ENCODE results near the gene AHCTF1. TPM values are rescaled to one million over a fixed set of nuclear protein-coding genes. Genes with fewer than 3 reads are reported as not detected.

AHCTF1 gene
- total and polyA plus RNA-seq, 2 experiments from 2014 or later = 21.7 to 49.8 TPM

GRCh38 chr1:246931549-246932365, at the start of gene AHCTF1 (continued):
- TF ChIP-seq ZNF331 (CRISPR knock-in tag; IDR thresholded peaks at IDR 0.05; ENCODE audit: low read depth) (peak; percentile 55; the same call in 1 of the 2 replicates), CREB1 (CRISPR knock-in tag; IDR thresholded peaks at IDR 0.05; ENCODE audit: low read depth) (peak; percentile 48), JUNB (IDR thresholded peaks at IDR 0.05; ENCODE audit: unreplicated experiment) (no peak), NANOG (IDR thresholded peaks at IDR 0.05; ENCODE audit: borderline replicate concordance) (no peak), POLR2AphosphoS5 (IDR thresholded peaks at IDR 0.05; ENCODE audit: low read depth) (peak; percentile 98), EZH2 (IDR thresholded peaks at IDR 0.05; ENCODE audit: low read depth, unreplicated experiment) (no peak), STAT1 (IDR thresholded peaks at IDR 0.05; ENCODE audit: unreplicated experiment) (no peak)

DNA sequence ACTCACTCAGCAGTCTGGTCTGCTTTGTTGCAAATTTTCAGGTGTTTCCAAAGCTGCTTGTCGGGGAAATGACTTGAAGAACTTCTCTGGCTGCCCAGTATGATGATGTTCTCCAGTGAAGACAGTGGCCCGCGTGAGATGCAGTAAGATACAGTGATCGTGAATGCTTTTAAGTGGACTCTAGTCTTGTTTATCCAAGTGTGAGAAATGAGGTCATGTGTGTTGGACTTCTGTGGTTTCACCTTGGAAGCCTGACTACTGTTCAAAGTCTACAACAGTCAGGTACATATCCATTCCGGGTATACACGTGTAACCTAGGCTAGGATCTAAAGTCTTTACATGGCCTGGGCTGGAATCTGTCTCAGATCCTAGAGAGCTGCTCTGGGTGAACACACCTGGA, 47.0 kb upstream of the AHCTF1 start:
- H3K36me3 Mint-ChIP-seq (ENCODE audit: low read depth) = peaks cover 93% of the 10 kb centered on the region
- no peak for TF ChIP-seq POLR2AphosphoS5 (IDR thresholded peaks at IDR 0.05; ENCODE audit: low read depth)
- TF ChIP-seq, protein P1, sequence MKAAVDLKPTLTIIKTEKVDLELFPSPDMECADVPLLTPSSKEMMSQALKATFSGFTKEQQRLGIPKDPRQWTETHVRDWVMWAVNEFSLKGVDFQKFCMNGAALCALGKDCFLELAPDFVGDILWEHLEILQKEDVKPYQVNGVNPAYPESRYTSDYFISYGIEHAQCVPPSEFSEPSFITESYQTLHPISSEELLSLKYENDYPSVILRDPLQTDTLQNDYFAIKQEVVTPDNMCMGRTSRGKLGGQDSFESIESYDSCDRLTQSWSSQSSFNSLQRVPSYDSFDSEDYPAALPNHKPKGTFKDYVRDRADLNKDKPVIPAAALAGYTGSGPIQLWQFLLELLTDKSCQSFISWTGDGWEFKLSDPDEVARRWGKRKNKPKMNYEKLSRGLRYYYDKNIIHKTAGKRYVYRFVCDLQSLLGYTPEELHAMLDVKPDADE (IDR thresholded peaks at IDR 0.05) = no peak
- TF ChIP-seq, protein P2, sequence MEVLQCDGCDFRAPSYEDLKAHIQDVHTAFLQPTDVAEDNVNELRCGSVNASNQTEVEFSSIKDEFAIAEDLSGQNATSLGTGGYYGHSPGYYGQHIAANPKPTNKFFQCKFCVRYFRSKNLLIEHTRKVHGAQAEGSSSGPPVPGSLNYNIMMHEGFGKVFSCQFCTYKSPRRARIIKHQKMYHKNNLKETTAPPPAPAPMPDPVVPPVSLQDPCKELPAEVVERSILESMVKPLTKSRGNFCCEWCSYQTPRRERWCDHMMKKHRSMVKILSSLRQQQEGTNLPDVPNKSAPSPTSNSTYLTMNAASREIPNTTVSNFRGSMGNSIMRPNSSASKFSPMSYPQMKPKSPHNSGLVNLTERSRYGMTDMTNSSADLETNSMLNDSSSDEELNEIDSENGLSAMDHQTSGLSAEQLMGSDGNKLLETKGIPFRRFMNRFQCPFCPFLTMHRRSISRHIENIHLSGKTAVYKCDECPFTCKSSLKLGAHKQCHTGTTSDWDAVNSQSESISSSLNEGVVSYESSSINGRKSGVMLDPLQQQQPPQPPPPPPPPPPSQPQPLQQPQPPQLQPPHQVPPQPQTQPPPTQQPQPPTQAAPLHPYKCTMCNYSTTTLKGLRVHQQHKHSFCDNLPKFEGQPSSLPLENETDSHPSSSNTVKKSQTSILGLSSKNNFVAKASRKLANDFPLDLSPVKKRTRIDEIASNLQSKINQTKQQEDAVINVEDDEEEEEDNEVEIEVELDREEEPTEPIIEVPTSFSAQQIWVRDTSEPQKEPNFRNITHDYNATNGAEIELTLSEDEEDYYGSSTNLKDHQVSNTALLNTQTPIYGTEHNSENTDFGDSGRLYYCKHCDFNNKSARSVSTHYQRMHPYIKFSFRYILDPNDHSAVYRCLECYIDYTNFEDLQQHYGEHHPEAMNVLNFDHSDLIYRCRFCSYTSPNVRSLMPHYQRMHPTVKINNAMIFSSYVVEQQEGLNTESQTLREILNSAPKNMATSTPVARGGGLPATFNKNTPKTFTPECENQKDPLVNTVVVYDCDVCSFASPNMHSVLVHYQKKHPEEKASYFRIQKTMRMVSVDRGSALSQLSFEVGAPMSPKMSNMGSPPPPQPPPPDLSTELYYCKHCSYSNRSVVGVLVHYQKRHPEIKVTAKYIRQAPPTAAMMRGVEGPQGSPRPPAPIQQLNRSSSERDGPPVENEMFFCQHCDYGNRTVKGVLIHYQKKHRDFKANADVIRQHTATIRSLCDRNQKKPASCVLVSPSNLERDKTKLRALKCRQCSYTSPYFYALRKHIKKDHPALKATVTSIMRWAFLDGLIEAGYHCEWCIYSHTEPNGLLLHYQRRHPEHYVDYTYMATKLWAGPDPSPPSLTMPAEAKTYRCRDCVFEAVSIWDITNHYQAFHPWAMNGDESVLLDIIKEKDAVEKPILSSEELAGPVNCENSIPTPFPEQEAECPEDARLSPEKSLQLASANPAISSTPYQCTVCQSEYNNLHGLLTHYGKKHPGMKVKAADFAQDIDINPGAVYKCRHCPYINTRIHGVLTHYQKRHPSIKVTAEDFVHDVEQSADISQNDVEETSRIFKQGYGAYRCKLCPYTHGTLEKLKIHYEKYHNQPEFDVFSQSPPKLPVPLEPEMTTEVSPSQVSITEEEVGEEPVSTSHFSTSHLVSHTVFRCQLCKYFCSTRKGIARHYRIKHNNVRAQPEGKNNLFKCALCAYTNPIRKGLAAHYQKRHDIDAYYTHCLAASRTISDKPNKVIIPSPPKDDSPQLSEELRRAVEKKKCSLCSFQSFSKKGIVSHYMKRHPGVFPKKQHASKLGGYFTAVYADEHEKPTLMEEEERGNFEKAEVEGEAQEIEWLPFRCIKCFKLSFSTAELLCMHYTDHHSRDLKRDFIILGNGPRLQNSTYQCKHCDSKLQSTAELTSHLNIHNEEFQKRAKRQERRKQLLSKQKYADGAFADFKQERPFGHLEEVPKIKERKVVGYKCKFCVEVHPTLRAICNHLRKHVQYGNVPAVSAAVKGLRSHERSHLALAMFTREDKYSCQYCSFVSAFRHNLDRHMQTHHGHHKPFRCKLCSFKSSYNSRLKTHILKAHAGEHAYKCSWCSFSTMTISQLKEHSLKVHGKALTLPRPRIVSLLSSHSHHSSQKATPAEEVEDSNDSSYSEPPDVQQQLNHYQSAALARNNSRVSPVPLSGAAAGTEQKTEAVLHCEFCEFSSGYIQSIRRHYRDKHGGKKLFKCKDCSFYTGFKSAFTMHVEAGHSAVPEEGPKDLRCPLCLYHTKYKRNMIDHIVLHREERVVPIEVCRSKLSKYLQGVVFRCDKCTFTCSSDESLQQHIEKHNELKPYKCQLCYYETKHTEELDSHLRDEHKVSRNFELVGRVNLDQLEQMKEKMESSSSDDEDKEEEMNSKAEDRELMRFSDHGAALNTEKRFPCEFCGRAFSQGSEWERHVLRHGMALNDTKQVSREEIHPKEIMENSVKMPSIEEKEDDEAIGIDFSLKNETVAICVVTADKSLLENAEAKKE (CRISPR knock-in tag; IDR thresholded peaks at IDR 0.05) = no peak
- Histone ChIP-seq H3K36me3 (ENCODE audit: insufficient read depth) (peaks cover 39% of the 10 kb centered on the region), H3K27ac (ENCODE audit: low read depth) (no peak overlapping the region), H3K27me3 (ENCODE audit: insufficient read depth) (no peaks in the 10 kb centered on the region), H3K4me1 (ENCODE audit: insufficient read depth) (no peaks in the 10 kb centered on the region), H4K20me1 (replicated peaks; ENCODE audit: insufficient read depth) (no peaks in the 10 kb centered on the region; the same call in none of the 2 replicates), H2AFZ (no peak overlapping the region), H3F3A (replicated peaks; ENCODE audit: low read depth) (no peaks in the 10 kb centered on the region), H3K4me3 (no peak overlapping the region), H3K4me2 (no peak overlapping the region), H3K79me2 (replicated peaks; ENCODE audit: insufficient read depth) (0 out of 2 replicates have a peak, but pooled peaks cover 5% of the 10 kb centered on the region), H3K9me2 (ENCODE audit: insufficient read depth) (peaks cover 10% of the 10 kb centered on the region; the same call in 1 of the 2 replicates)
- ATAC-seq = no peak
- no peak for DNase-seq (ENCODE audit: low spot score)
- peaks cover 89% of the 10 kb centered on the region for H3K9me3 Mint-ChIP-seq
- peaks cover 6% of the 10 kb centered on the region for H3K27me3 Mint-ChIP-seq (ENCODE audit: insufficient read depth, low read depth, poor library complexity)
- no peak overlapping the region for H3K27ac Mint-ChIP-seq
- H3K4me1 Mint-ChIP-seq = no peaks in the 10 kb centered on the region
- H3K4me3 Mint-ChIP-seq = no peak overlapping the region

All from GM23338 (cell line).